Measurements from ENCODE around the gene THAP3. TPM values are rescaled to one million over a fixed set of nuclear protein-coding genes. Genes with fewer than 3 reads are reported as not detected.

Gene THAP3, protein sequence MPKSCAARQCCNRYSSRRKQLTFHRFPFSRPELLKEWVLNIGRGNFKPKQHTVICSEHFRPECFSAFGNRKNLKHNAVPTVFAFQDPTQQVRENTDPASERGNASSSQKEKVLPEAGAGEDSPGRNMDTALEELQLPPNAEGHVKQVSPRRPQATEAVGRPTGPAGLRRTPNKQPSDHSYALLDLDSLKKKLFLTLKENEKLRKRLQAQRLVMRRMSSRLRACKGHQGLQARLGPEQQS
- 10 to 100 TPM in 2 of 4 donors, 1 to 10 TPM in 2; 8.9 to 18.8 (median 13.4) TPM for total RNA-seq
- 10 to 100 TPM; 19.6 to 40.1 (median 22.8) TPM for polyA plus RNA-seq
- long read RNA-seq, donor 1, partial matches to known transcripts: 3 of 4 reads
- long read RNA-seq, donor 1, other reads (novel, unspliced or antisense): 0 of 4 reads
- long read RNA-seq, donor 2, partial matches to known transcripts: 21 of 27 reads
- long read RNA-seq, donor 2, other reads (novel, unspliced or antisense): 3 of 27 reads

- Histone ChIP-seq H3K4me3 (peak within 1 kb of the TSS; percentile 89), H3K36me3 (ENCODE audit: insufficient read depth in 1 of 2, low read depth in 1 of 2) (peaks cover 0 to 72% of the 10 kb centered on the region in 2 donors), H3K9me3 (no peaks in the 10 kb centered on the region), H3K27me3 (ENCODE audit: insufficient read depth in 3 of 3, low read length in 2 of 3) (no peaks in the 10 kb centered on the region), H3K27ac (peak within 1 kb of the TSS; percentile 84), H3K4me1 (peaks cover 12% of the 10 kb centered on the region)
- ATAC-seq: peak; percentile 92 to 95 (median 92)
- WGBS, 3 donors: 1% methylated on average over 43 to 73 of the region's 73 CpGs
- DNase-seq: peak; percentile 90 to 94
- TF ChIP-seq CTCF (IDR thresholded peaks at IDR 0.05): no peak
- intact Hi-C loops (cut with DNase I): loop anchor here in 1 of 2 donors (5.0 kb wide), 1 partner anchor 38 kb away; no protein-coding TSS in a partner anchor
Measured at GRCh38 chr1:6624710-6625583, at the start of gene THAP3. TSS of gene THAP3 (plus strand) at chr1:6624868. CDS start at chr1:6625219, 351 bp downstream.

- peaks cover 0 to 8% of the 10 kb centered on the region in 2 donors for H3K36me3 ChIP-seq (ENCODE audit: insufficient read depth in 1 of 2, low read depth in 1 of 2)
- DNase-seq: no peak
- no peaks in the 10 kb centered on the region for H3K27me3 ChIP-seq (ENCODE audit: insufficient read depth in 3 of 3, low read length in 2 of 3)
- 66 to 81% (median 73%) methylated on average over 6 of the region's 6 CpGs for WGBS, 3 donors
- H3K9me3 ChIP-seq: no peaks in the 10 kb centered on the region
- peaks cover 20% of the 10 kb centered on the region for H3K4me1 ChIP-seq
- no peak overlapping the region for H3K27ac ChIP-seq
- intact Hi-C loops (cut with DNase I): no loop called here
- no peak overlapping the region for H3K4me3 ChIP-seq
- no peak for ATAC-seq
- no peak for TF ChIP-seq CTCF (IDR thresholded peaks at IDR 0.05)
Measured at GRCh38 chr1:6577831-6578525, 46.7 kb upstream of the THAP3 start.

DNA sequence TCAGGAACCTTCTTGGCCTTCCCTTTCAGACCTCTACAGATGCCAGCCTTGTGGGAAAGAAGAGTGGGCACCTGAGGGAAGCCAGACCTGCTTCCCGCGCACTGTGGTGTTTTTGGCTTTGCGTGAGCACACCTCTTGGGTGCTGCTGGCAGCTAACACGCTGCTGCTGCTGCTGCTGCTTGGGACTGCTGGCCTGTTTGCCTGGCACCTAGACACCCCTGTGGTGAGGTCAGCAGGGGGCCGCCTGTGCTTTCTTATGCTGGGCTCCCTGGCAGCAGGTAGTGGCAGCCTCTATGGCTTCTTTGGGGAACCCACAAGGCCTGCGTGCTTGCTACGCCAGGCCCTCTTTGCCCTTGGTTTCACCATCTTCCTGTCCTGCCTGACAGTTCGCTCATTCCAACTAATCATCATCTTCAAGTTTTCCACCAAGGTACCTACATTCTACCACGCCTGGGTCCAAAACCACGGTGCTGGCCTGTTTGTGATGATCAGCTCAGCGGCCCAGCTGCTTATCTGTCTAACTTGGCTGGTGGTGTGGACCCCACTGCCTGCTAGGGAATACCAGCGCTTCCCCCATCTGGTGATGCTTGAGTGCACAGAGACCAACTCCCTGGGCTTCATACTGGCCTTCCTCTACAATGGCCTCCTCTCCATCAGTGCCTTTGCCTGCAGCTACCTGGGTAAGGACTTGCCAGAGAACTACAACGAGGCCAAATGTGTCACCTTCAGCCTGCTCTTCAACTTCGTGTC, 45.9 kb upstream of the THAP3 start:
- TF ChIP-seq CTCF (IDR thresholded peaks at IDR 0.05): no peak
- no peak for ATAC-seq
- H3K27me3 ChIP-seq (ENCODE audit: insufficient read depth in 3 of 3, low read length in 2 of 3): no peaks in the 10 kb centered on the region
- peaks cover 0 to 8% of the 10 kb centered on the region in 2 donors for H3K36me3 ChIP-seq (ENCODE audit: insufficient read depth in 1 of 2, low read depth in 1 of 2)
- peak overlapping the region; percentile 86 for H3K4me3 ChIP-seq
- intact Hi-C loops (cut with DNase I): no loop called here
- H3K4me1 ChIP-seq: peaks cover 20% of the 10 kb centered on the region
- H3K27ac ChIP-seq: peak overlapping the region; percentile 93
- DNase-seq: no peak
- H3K9me3 ChIP-seq: no peaks in the 10 kb centered on the region
- WGBS, 3 donors: 86 to 89% (median 87%) methylated on average over 14 of the region's 14 CpGs

Measured in psoas muscle (tissue), 8 donors.